Lung (tissue), 12 donors: ENCODE results near the gene BANF2. TPM values are rescaled to one million over a fixed set of nuclear protein-coding genes. Genes with fewer than 3 reads are reported as not detected.

ENCODE experiments used
- ATAC-seq: fragments of 200-7000 bp; cut with Tn5 transposase; one replicate; pipeline ENCODE4 v1.9.1; 2020; ENCODE audit warnings: moderate number of reproducible peaks; ENCODE audit not compliant: insufficient read depth, low FRiP score
- DNase-seq, 3 donors: peaks; one replicate each; pipeline ENCODE4 v3.0.0-alpha.2; 2013 to 2017
- H3K27ac ChIP-seq, 2 donors: one replicate each; pipeline ENCODE4 v1.5.1; 2013; ENCODE audit warnings: mild to moderate bottlenecking in 2 of 2, moderate library complexity in 2 of 2, control low read depth in 1 of 2, inconsistent platforms in 1 of 2, low read depth in 1 of 2, low read length in 1 of 2
- H3K27me3 ChIP-seq, 3 donors: one replicate each; pipeline ENCODE4 v1.5.1; 2013; ENCODE audit warnings: low read length in 2 of 3; ENCODE audit not compliant: control insufficient read depth in 3 of 3, insufficient read depth in 3 of 3
- H3K36me3 ChIP-seq, 4 donors: one replicate each; pipeline ENCODE4 v1.5.1; 2013; ENCODE audit warnings: low read length in 4 of 4, mild to moderate bottlenecking in 1 of 4, moderate library complexity in 1 of 4; ENCODE audit not compliant: control insufficient read depth in 4 of 4, insufficient read depth in 4 of 4
- H3K4me1 ChIP-seq, 5 donors: one replicate each; pipeline ENCODE4 v1.5.1; 2013; ENCODE audit warnings: low read length in 5 of 5, mild to moderate bottlenecking in 2 of 5, moderate library complexity in 1 of 5; ENCODE audit not compliant: control insufficient read depth in 5 of 5, insufficient read depth in 5 of 5
- H3K4me3 ChIP-seq: one replicate; pipeline ENCODE4 v1.5.1; 2013; ENCODE audit warnings: mild to moderate bottlenecking, control low read depth, moderate library complexity
- H3K9ac ChIP-seq, 2 donors: one replicate each; pipeline ENCODE4 v1.5.1; 2013; ENCODE audit warnings: low read length in 2 of 2, control low read depth in 1 of 2; ENCODE audit not compliant: insufficient read depth in 1 of 2
- H3K9me3 ChIP-seq, 4 donors: one replicate each; pipeline ENCODE4 v1.5.1; 2013; ENCODE audit warnings: low read length in 3 of 4, mild to moderate bottlenecking in 1 of 4, moderate library complexity in 1 of 4; ENCODE audit not compliant: control insufficient read depth in 4 of 4, insufficient read depth in 3 of 4
- WGBS, 2 donors: extraction: QIAGEN DNeasy Blood & Tissue Kit; methylation state at CpG; one replicate each; pipeline ENCODE4 v1.1.7; 2013; 5-methylcytosine and 5-hydroxymethylcytosine counted together
- polyA plus RNA-seq, 2 donors: library from polyadenylated mRNA; stranded (reverse); fragments of 200-250 nt; gene quantifications; one replicate each; pipeline ENCODE4 v1.2.1, GENCODE V29; 2013
- total RNA-seq, 2 donors: library from RNA; depleted of rRNA in 1 of 2; stranded (reverse); fragments of >200 nt in 1 of 2; gene quantifications; one replicate each; pipeline ENCODE4 v1.2.1, GENCODE V29; 2014 to 2021
- TF ChIP-seq, protein P1 (sequence below): IDR thresholded peaks from 2 replicates; pipeline ENCODE4 v1.5.1; 2012; ENCODE audit warnings: mild to moderate bottlenecking; ENCODE audit errors: control extremely low read depth, extremely low read depth
- donor health status: control.
- donor health status: control.
- donor health status: Bipolar disorder and iron deficiency.
- donor health status: healthy.
- donor health status: DM: yes; HTN: yes; CAD: no.

BANF2 gene
- total and polyA plus RNA-seq, 4 donors: not detected

GRCh38 chr20:17762243-17762872 lies 62.6 kb downstream of the BANF2 start:
- Histone ChIP-seq H3K36me3 (no peaks in the 10 kb centered on the region), H3K4me3 (no peak overlapping the region), H3K9ac (no peak overlapping the region), H3K4me1 (peaks cover 0 to 4% (median 0%) of the 10 kb centered on the region in 5 donors), H3K27me3 (no peaks in the 10 kb centered on the region), H3K27ac (no peak overlapping the region), H3K9me3 (peaks cover 0 to 11% (median 6%) of the 10 kb centered on the region in 4 donors)
- peak in 2 of 3 donors; percentile 19 to 49 for DNase-seq
- TF ChIP-seq, protein P1, sequence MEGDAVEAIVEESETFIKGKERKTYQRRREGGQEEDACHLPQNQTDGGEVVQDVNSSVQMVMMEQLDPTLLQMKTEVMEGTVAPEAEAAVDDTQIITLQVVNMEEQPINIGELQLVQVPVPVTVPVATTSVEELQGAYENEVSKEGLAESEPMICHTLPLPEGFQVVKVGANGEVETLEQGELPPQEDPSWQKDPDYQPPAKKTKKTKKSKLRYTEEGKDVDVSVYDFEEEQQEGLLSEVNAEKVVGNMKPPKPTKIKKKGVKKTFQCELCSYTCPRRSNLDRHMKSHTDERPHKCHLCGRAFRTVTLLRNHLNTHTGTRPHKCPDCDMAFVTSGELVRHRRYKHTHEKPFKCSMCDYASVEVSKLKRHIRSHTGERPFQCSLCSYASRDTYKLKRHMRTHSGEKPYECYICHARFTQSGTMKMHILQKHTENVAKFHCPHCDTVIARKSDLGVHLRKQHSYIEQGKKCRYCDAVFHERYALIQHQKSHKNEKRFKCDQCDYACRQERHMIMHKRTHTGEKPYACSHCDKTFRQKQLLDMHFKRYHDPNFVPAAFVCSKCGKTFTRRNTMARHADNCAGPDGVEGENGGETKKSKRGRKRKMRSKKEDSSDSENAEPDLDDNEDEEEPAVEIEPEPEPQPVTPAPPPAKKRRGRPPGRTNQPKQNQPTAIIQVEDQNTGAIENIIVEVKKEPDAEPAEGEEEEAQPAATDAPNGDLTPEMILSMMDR: no peak
- 75 to 76% methylated on average over 7 of the region's 7 CpGs for WGBS, 2 donors
- ATAC-seq: no peak

GRCh38 chr20:17762873-17763557 lies 63.2 kb downstream of the BANF2 start:
- H3K4me1 ChIP-seq: peaks cover 0 to 4% (median 0%) of the 10 kb centered on the region in 5 donors
- DNase-seq (peak in 1 of 3 donors; percentile 48), ATAC-seq (no peak)
- WGBS, 2 donors: 72 to 79% methylated on average over 6 of the region's 6 CpGs
- H3K27me3 ChIP-seq: no peaks in the 10 kb centered on the region
- no peaks in the 10 kb centered on the region for H3K36me3 ChIP-seq
- H3K27ac ChIP-seq: no peak overlapping the region
- H3K9ac ChIP-seq: no peak overlapping the region
- TF ChIP-seq, protein P1: no peak
- peaks cover 0 to 8% (median 6%) of the 10 kb centered on the region in 4 donors for H3K9me3 ChIP-seq
- H3K4me3 ChIP-seq: no peak overlapping the region

DNA sequence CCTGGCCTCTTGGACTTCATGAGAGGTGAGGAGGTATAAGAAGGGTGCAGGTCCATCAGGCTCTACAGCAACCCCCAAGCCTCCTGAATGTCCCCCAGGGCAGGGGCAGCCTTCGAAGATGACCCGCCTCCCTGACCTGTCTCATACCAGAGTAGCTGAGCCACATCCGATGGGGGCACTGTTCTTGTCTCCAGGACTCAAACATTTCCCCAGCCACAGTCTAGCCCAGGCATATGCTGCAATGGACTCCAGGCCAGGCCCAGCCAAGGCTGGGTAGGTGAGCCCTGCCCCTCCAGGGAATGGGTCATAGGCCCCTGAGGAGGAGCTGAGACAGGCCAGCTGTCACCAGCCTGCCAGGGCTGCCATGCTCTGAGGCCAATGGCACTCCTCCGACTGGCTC lies 65.3 kb downstream of the BANF2 start:
- 87 to 91% methylated on average over 4 of the region's 4 CpGs for WGBS, 2 donors
- TF ChIP-seq, protein P1: no peak
- H3K9ac ChIP-seq: no peak overlapping the region
- no peaks in the 10 kb centered on the region for H3K36me3 ChIP-seq
- DNase-seq: no peak
- H3K27me3 ChIP-seq: no peaks in the 10 kb centered on the region
- no peaks in the 10 kb centered on the region for H3K9me3 ChIP-seq
- H3K4me3 ChIP-seq: no peak overlapping the region
- H3K27ac ChIP-seq: no peak overlapping the region
- peaks cover 0 to 4% (median 0%) of the 10 kb centered on the region in 5 donors for H3K4me1 ChIP-seq
- no peak for ATAC-seq
